ENCODE results near the gene CD226. TPM values are rescaled to one million over a fixed set of nuclear protein-coding genes. Genes with fewer than 3 reads are reported as not detected.
A peak's percentile ranks its signal among the peaks of the same experiment; 100 is the strongest.
"Not testable (repeated sequence)": the region's sequence is repeated elsewhere in the genome, so short reads cannot be mapped to it uniquely, and the experiment has no call there.

The CD226 gene
- total RNA-seq, 1 donor from 2014 or later: not detected

DNA sequence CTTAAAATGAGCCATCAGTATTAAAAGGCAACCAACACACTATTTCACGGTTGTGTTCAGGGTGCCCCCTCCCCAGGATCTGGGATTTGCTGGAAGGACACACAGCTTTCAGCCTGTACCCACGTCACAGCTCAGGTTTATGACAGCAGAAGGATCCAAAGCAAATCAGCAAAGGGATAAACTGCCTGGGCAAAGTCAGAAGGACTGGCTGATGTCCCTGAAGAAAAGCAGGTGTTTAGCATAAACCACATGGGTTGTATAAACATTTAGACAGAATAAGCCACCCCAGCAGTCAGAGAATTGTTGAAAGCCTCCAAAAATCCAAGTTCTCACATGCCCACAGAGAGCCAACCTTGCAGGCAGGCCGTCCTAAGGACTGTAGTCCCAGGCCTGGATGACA lies 63.9 kb downstream of the CD226 start:
- H3K9ac ChIP-seq: no peak overlapping the region
- no peak overlapping the region for H3K4me2 ChIP-seq
- no peaks in the 10 kb centered on the region for H4K20me1 ChIP-seq (ENCODE audit: low read depth)
- H3K9me3 ChIP-seq (ENCODE audit: low read depth): no peaks in the 10 kb centered on the region
- Mint-ChIP-seq H3K27ac (no peak overlapping the region), H3K27me3 (ENCODE audit: insufficient read depth, low read depth) (no peaks in the 10 kb centered on the region), H3K9me3 (no peaks in the 10 kb centered on the region), H3K4me3 (no peak overlapping the region), H3K4me1 (peaks cover 15% of the 10 kb centered on the region), H3K36me3 (no peaks in the 10 kb centered on the region)
- H3K79me2 ChIP-seq (ENCODE audit: low read depth): no peaks in the 10 kb centered on the region
- H3K4me1 ChIP-seq: no peaks in the 10 kb centered on the region
- no peaks in the 10 kb centered on the region for H3F3A ChIP-seq (ENCODE audit: low read depth)
- no peak overlapping the region for H2AFZ ChIP-seq (replicated peaks)
- H3K27me3 ChIP-seq: no peaks in the 10 kb centered on the region
- H3K36me3 ChIP-seq: no peaks in the 10 kb centered on the region
- no peak overlapping the region for H3K27ac ChIP-seq
- no peak for TF ChIP-seq EZH2 (IDR thresholded peaks at IDR 0.05)
- no peak for TF ChIP-seq CTCF (IDR thresholded peaks at IDR 0.05)
- TF ChIP-seq EZH2phosphoT487 (IDR thresholded peaks at IDR 0.05): no peak
- H3K4me3 ChIP-seq: no peak overlapping the region
- no peak for DNase-seq (ENCODE audit: low spot score)

DNA sequence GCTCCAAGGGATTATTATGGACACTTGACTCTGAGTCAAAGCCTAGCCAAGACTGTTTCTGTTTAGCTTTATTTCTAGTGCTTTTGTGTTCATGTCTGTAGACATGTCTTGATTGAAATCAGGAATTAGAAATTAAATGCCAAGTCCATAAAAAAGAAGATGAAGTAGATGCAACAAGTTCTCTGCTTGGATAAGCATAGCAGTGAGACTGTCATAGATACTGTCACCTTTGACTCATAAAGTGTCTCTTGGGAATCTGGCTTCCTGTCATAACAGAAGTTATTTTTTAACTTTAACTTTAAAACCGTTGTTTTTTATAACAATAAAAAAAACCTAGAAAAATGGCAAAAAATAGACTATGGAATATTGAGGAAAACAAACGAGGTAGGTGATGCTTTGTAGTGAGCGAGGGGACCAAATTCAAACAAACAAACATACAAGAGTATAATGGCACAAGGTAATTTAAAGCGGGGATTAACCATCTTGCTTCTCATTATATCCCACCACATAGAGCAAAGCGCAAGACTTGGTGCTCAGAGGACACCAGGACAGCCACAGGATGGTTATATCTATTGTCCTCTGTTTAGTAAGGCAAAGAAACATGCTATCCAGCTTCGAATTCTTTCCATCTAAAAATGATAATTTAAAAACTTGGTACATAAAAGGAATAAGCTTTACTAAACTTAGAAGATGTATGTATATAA lies 64.6 kb downstream of the CD226 start:
- H2AFZ ChIP-seq (replicated peaks): no peak overlapping the region
- H3K36me3 ChIP-seq: no peaks in the 10 kb centered on the region
- TF ChIP-seq CTCF (IDR thresholded peaks at IDR 0.05) (no peak), EZH2phosphoT487 (IDR thresholded peaks at IDR 0.05) (no peak)
- no peaks in the 10 kb centered on the region for H4K20me1 ChIP-seq (ENCODE audit: low read depth)
- no peaks in the 10 kb centered on the region for H3K9me3 ChIP-seq (ENCODE audit: low read depth)
- no peaks in the 10 kb centered on the region for H3F3A ChIP-seq (ENCODE audit: low read depth)
- H3K27me3 Mint-ChIP-seq (ENCODE audit: insufficient read depth, low read depth): no peaks in the 10 kb centered on the region
- no peak overlapping the region for H3K4me3 Mint-ChIP-seq
- no peak overlapping the region for H3K27ac Mint-ChIP-seq
- no peaks in the 10 kb centered on the region for H3K9me3 Mint-ChIP-seq
- H3K79me2 ChIP-seq (ENCODE audit: low read depth): no peaks in the 10 kb centered on the region
- no peak overlapping the region for H3K27ac ChIP-seq
- H3K36me3 Mint-ChIP-seq: no peaks in the 10 kb centered on the region
- H3K4me1 ChIP-seq: no peaks in the 10 kb centered on the region
- H3K27me3 ChIP-seq: no peaks in the 10 kb centered on the region
- H3K9ac ChIP-seq: no peak overlapping the region
- no peak overlapping the region for H3K4me2 ChIP-seq
- peaks cover 22% of the 10 kb centered on the region for H3K4me1 Mint-ChIP-seq
- no peak for DNase-seq (ENCODE audit: low spot score)
- H3K4me3 ChIP-seq: no peak overlapping the region

DNA sequence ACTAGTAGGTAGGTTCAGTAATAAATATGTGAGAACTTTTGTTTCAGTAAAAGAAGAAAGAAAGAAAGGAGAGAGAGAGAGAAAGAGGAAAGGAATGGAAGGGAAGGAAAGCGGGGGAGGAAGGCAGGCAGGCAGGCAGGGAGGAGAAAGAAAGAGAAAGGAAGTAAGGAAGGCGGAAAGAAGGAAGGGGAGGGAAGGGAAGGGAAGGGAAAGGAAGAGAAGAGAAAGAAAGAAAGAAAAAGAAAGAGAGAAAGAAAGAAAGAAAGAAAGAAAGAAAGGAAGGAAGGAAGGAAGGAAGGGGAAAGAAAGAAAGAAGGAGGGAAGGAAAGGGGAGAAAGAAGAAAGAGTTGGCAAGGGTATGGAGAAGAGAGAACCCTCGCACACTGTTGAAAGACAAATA lies 67.6 kb downstream of the CD226 start:
- H2AFZ ChIP-seq (replicated peaks): no peak overlapping the region
- no peaks in the 10 kb centered on the region for H4K20me1 ChIP-seq (ENCODE audit: low read depth)
- Mint-ChIP-seq H3K9me3 (peaks cover 2% of the 10 kb centered on the region), H3K27me3 (ENCODE audit: insufficient read depth, low read depth) (peaks cover 3% of the 10 kb centered on the region), H3K4me3 (no peak overlapping the region), H3K27ac (peak overlapping the region; percentile 89), H3K36me3 (no peaks in the 10 kb centered on the region), H3K4me1 (peaks cover 24% of the 10 kb centered on the region)
- no peaks in the 10 kb centered on the region for H3K9me3 ChIP-seq (ENCODE audit: low read depth)
- H3K27ac ChIP-seq: no peak overlapping the region
- H3K36me3 ChIP-seq: no peaks in the 10 kb centered on the region
- no peak overlapping the region for H3K9ac ChIP-seq
- no peak for TF ChIP-seq CTCF (IDR thresholded peaks at IDR 0.05)
- no peak for TF ChIP-seq EZH2phosphoT487 (IDR thresholded peaks at IDR 0.05)
- no peak for TF ChIP-seq EZH2 (IDR thresholded peaks at IDR 0.05)
- no peaks in the 10 kb centered on the region for H3K79me2 ChIP-seq (ENCODE audit: low read depth)
- H3F3A ChIP-seq (ENCODE audit: low read depth): no peaks in the 10 kb centered on the region
- no peaks in the 10 kb centered on the region for H3K27me3 ChIP-seq
- H3K4me3 ChIP-seq: no peak overlapping the region
- no peak for DNase-seq (ENCODE audit: low spot score)
- no peak overlapping the region for H3K4me2 ChIP-seq
- no peaks in the 10 kb centered on the region for H3K4me1 ChIP-seq

DNA sequence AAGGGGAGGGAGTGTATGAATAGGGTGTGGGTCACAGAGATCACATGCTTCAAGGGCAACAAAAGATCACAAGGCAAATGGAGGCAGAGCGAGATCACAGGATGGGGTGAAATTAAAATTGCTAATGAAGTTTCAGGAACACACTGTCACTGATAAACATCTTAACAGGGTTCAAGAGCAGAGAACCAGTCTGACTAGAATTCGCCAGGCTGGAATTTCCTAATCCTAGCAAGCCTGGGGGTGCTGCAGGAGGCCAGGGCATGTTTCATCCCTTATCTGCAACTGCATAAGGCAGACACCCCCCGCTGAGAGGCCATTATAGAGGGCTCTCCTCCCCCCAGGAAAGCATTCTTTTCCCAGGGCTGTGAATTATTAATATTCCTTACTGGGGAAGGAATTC lies 68.6 kb downstream of the CD226 start:
- peaks cover 31% of the 10 kb centered on the region for H3K4me1 Mint-ChIP-seq
- not testable (repeated sequence) for H3F3A ChIP-seq (ENCODE audit: low read depth); H3K4me2 ChIP-seq; DNase-seq (ENCODE audit: low spot score); H3K36me3 ChIP-seq; H4K20me1 ChIP-seq (ENCODE audit: low read depth); H3K79me2 ChIP-seq (ENCODE audit: low read depth); H3K9me3 ChIP-seq (ENCODE audit: low read depth); H3K27me3 Mint-ChIP-seq (ENCODE audit: insufficient read depth, low read depth); H3K4me1 ChIP-seq; H3K27me3 ChIP-seq; H3K9ac ChIP-seq; H2AFZ ChIP-seq (replicated peaks); H3K27ac ChIP-seq; H3K36me3 Mint-ChIP-seq; H3K9me3 Mint-ChIP-seq; H3K4me3 ChIP-seq
- peak overlapping the region; percentile 44 for H3K4me3 Mint-ChIP-seq
- H3K27ac Mint-ChIP-seq: peak overlapping the region; percentile 51
